SU-DHL-6 (cell line): ENCODE data around the gene GNAT2.

ENCODE experiments used
- H2AFZ ChIP-seq: fragments of 200-600 bp; sonication (generic); 2 replicates; pipeline ENCODE4 v1.6.1; 2014; ENCODE audit warnings: low read depth, mild to moderate bottlenecking, moderate library complexity, mixed read lengths, antibody characterized with exemption, low read length; ENCODE audit not compliant: severe bottlenecking
- H3F3A ChIP-seq: fragments of 200-600 bp; shearing (Covaris generic); 2 replicates; pipeline ENCODE4 v1.6.0; 2016; ENCODE audit warnings: antibody characterized with exemption, mild to moderate bottlenecking; ENCODE audit not compliant: insufficient read depth
- H3K27ac ChIP-seq: fragments of 200-600 bp; sonication (generic); 2 replicates; pipeline ENCODE4 v1.5.1; 2016; ENCODE audit warnings: low read depth, mild to moderate bottlenecking, low read length, moderate library complexity, mixed read lengths
- H3K27me3 ChIP-seq: fragments of 200-600 bp; sonication (generic), shearing (Covaris generic); 2 replicates; pipeline ENCODE4 v1.6.0; 2014; ENCODE audit warnings: mild to moderate bottlenecking, low read length
- H3K36me3 ChIP-seq: fragments of 200-600 bp; sonication (generic); 2 replicates; pipeline ENCODE4 v1.6.1; 2014; ENCODE audit warnings: mild to moderate bottlenecking, low read length, mixed read lengths
- H3K4me2 ChIP-seq: fragments of 300-600, 200-600 bp; shearing (Covaris generic), sonication (generic); 2 replicates; pipeline ENCODE4 v1.6.0; 2014; ENCODE audit warnings: low read length, low read depth, mild to moderate bottlenecking; ENCODE audit not compliant: poor library complexity, severe bottlenecking
- H3K4me3 ChIP-seq: fragments of 200-600 bp; sonication (generic); 2 replicates; pipeline ENCODE4 v1.5.1; 2014; ENCODE audit warnings: antibody characterized with exemption, low read length, mild to moderate bottlenecking, mixed read lengths; ENCODE audit not compliant: insufficient read depth, poor library complexity, severe bottlenecking
- H3K79me2 ChIP-seq: fragments of 200-600 bp; sonication (generic); 2 replicates; pipeline ENCODE4 v1.6.1; 2014; ENCODE audit warnings: mild to moderate bottlenecking, low read length, moderate library complexity; ENCODE audit not compliant: insufficient read depth
- H3K9ac ChIP-seq: fragments of 200-600 bp; sonication (generic); 2 replicates; pipeline ENCODE4 v1.7.0; 2014; ENCODE audit warnings: mild to moderate bottlenecking, low read length
- H3K9me2 ChIP-seq: fragments of 200-600 bp; sonication (generic); replicated peaks from 2 replicates; pipeline ENCODE4 v1.6.1; 2014; ENCODE audit warnings: low read length; ENCODE audit not compliant: insufficient read depth
- H3K9me3 ChIP-seq: fragments of 200-600 bp; sonication (generic); 2 replicates; pipeline ENCODE4 v1.6.1; 2014; ENCODE audit warnings: low read length, mixed read lengths; ENCODE audit not compliant: insufficient read depth
- H4K20me1 ChIP-seq: fragments of 200-600 bp; sonication (generic); 2 replicates; pipeline ENCODE4 v1.6.1; 2014; ENCODE audit warnings: low read depth, mild to moderate bottlenecking, antibody characterized with exemption, low read length, moderate library complexity, mixed read lengths
- EZH2phosphoT487 ChIP-seq: fragments of 200-600 bp; sonication (generic), shearing (Covaris generic); conservative IDR thresholded peaks from 2 replicates; pipeline ENCODE4 v1.6.1; 2018; ENCODE audit warnings: mild to moderate bottlenecking, antibody characterized with exemption, low read length, moderate library complexity, mixed read lengths
- TF ChIP-seq, protein P1 (sequence below): fragments of 200-600 bp; sonication (generic); IDR thresholded peaks from one replicate; pipeline ENCODE4 v1.5.1; 2017; ENCODE audit warnings: antibody characterized with exemption, mild to moderate bottlenecking, low read length, moderate library complexity; ENCODE audit not compliant: insufficient read depth, poor library complexity, severe bottlenecking

GNAT2 gene

DNA sequence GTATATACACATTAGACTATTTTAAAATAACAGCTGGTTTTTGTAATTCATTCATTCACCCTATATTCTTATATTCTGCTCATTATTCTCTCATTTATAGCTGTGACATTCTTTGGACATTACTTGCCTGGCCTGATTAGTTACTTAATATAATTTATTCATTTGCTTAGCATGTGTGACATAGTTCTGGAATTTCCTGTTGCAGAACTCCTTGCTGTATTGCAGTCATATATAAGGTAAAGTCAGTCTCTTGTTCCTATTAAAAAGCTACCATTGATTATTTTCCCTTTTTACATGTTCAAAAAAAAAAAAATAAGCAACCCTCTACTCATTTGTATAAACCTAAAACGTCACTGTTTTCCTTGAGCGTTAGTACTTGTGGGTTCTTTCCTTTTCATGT is 23.9 kb downstream of the GNAT2 start:
- no peaks in the 10 kb centered on the region for H3K27me3 ChIP-seq
- H3K9me3 ChIP-seq: no peaks in the 10 kb centered on the region
- H3K27ac ChIP-seq: no peak overlapping the region
- peaks cover 15% of the 10 kb centered on the region; the same call in 1 of the 2 replicates for H3K36me3 ChIP-seq
- H3F3A ChIP-seq: peaks cover 2% of the 10 kb centered on the region; the same call in 1 of the 2 replicates
- H3K79me2 ChIP-seq: no peaks in the 10 kb centered on the region
- no peaks in the 10 kb centered on the region for H4K20me1 ChIP-seq
- H3K4me3 ChIP-seq: no peak overlapping the region
- H3K4me2 ChIP-seq: no peak overlapping the region
- TF ChIP-seq EZH2phosphoT487: no peak
- TF ChIP-seq, protein P1, sequence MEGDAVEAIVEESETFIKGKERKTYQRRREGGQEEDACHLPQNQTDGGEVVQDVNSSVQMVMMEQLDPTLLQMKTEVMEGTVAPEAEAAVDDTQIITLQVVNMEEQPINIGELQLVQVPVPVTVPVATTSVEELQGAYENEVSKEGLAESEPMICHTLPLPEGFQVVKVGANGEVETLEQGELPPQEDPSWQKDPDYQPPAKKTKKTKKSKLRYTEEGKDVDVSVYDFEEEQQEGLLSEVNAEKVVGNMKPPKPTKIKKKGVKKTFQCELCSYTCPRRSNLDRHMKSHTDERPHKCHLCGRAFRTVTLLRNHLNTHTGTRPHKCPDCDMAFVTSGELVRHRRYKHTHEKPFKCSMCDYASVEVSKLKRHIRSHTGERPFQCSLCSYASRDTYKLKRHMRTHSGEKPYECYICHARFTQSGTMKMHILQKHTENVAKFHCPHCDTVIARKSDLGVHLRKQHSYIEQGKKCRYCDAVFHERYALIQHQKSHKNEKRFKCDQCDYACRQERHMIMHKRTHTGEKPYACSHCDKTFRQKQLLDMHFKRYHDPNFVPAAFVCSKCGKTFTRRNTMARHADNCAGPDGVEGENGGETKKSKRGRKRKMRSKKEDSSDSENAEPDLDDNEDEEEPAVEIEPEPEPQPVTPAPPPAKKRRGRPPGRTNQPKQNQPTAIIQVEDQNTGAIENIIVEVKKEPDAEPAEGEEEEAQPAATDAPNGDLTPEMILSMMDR: no peak
- no peak overlapping the region for H2AFZ ChIP-seq
- H3K9me2 ChIP-seq: no peaks in the 10 kb centered on the region
- no peak overlapping the region for H3K9ac ChIP-seq

DNA sequence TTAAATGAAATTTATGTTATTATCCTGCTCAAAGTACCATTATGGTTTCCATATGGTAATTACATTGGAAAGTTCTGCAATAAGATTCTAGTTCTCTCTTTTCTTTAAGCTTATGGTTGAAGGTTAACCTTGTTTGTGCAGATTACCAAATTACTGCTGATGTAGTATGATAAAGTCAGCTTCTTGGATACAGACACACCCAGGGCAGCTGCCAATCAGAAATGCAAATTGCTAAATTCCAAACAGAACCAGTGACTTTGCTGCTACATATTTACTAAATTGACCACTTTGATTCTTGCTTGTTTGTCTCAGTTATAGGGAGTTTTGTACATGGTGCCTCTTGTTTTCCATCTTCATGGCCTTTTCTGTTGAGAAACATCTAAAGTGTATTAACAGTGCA is 26.5 kb downstream of the GNAT2 start:
- no peaks in the 10 kb centered on the region for H4K20me1 ChIP-seq
- TF ChIP-seq EZH2phosphoT487: no peak
- TF ChIP-seq, protein P1: no peak
- no peak overlapping the region for H3K4me2 ChIP-seq
- H3K27ac ChIP-seq: no peak overlapping the region
- no peaks in the 10 kb centered on the region for H3K79me2 ChIP-seq
- H3F3A ChIP-seq: peaks cover 7% of the 10 kb centered on the region; the same call in 1 of the 2 replicates
- H3K27me3 ChIP-seq: no peaks in the 10 kb centered on the region
- no peak overlapping the region for H3K4me3 ChIP-seq
- no peaks in the 10 kb centered on the region for H3K9me2 ChIP-seq
- peaks cover 15% of the 10 kb centered on the region; the same call in 1 of the 2 replicates for H3K36me3 ChIP-seq
- H3K9me3 ChIP-seq: no peaks in the 10 kb centered on the region
- H3K9ac ChIP-seq: no peak overlapping the region
- no peak overlapping the region for H2AFZ ChIP-seq

DNA sequence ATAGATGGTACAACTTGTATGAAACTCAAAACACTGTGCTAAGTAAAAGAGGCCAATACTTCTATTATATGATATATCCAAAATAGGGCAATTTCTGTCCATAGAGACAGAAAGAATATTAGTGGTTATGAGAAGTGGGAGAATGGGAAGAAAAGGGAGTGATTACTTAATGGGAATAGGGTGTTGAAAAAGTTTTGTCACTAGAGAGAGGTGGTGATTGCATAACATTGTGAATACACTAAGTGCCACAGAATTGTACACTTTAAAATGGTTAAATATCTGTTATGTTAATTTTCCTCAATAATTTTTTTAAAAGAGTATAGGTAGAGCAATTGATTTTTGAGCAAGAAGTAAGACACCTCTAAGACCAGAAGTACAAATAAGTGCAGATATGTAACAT is 29.7 kb downstream of the GNAT2 start:
- Histone ChIP-seq H3K4me3 (no peak overlapping the region), H3K9ac (no peak overlapping the region), H4K20me1 (no peaks in the 10 kb centered on the region), H3K36me3 (peaks cover 33% of the 10 kb centered on the region; the same call in 1 of the 2 replicates), H3K27ac (no peak overlapping the region), H3K79me2 (no peaks in the 10 kb centered on the region), H3F3A (peaks cover 5% of the 10 kb centered on the region; the same call in 1 of the 2 replicates), H2AFZ (no peak overlapping the region), H3K9me3 (no peaks in the 10 kb centered on the region), H3K9me2 (no peaks in the 10 kb centered on the region), H3K27me3 (no peaks in the 10 kb centered on the region), H3K4me2 (no peak overlapping the region)
- TF ChIP-seq, protein P1: no peak
- no peak for TF ChIP-seq EZH2phosphoT487
